Stomach smooth muscle (tissue), 2 donors: Measurements from ENCODE around the gene TYRO3.

Experiments
- H3K27ac ChIP-seq: one replicate; pipeline ENCODE4 v1.7.0; 2013; ENCODE audit warnings: mild to moderate bottlenecking, low read length, inconsistent platforms
- H3K27me3 ChIP-seq, 2 donors: one replicate each; pipeline ENCODE4 v1.7.0; 2013; ENCODE audit warnings: low read length in 2 of 2; ENCODE audit not compliant: insufficient read depth in 2 of 2, control insufficient read depth in 1 of 2
- H3K36me3 ChIP-seq, 2 donors: one replicate each; pipeline ENCODE4 v1.7.0; 2013; ENCODE audit warnings: low read length in 2 of 2; ENCODE audit not compliant: control insufficient read depth in 2 of 2, insufficient read depth in 2 of 2
- H3K4me1 ChIP-seq: one replicate; pipeline ENCODE4 v1.7.0; 2013; ENCODE audit warnings: low read length; ENCODE audit not compliant: control insufficient read depth, insufficient read depth
- H3K4me3 ChIP-seq, 2 donors: one replicate each; pipeline ENCODE4 v1.7.0; 2013; ENCODE audit warnings: low read length in 2 of 2
- H3K9ac ChIP-seq, 2 donors: one replicate each; pipeline ENCODE4 v1.7.0; 2013; ENCODE audit warnings: low read length in 2 of 2, mild to moderate bottlenecking in 1 of 2
- H3K9me3 ChIP-seq, 2 donors: one replicate each; pipeline ENCODE4 v1.7.0; 2013; ENCODE audit warnings: low read length in 2 of 2; ENCODE audit not compliant: control insufficient read depth in 2 of 2
- donor health status: healthy.
- donor health status: Pancreatic carcinoma.

TYRO3 gene

GRCh38 chr15:41558400-41559238 is at the start of gene TYRO3:
Gene TYRO3, plus strand, starts transcription at chr15:41559212. Its CDS starts 46 bp downstream, at chr15:41559258.
- Histone ChIP-seq H3K4me3 (peak within 1 kb of the TSS; percentile 69 to 76), H3K27me3 (no peaks in the 10 kb centered on the region), H3K36me3 (peaks cover 0 to 2% of the 10 kb centered on the region in 2 donors), H3K27ac (peak within 1 kb of the TSS; percentile 11), H3K9me3 (no peaks in the 10 kb centered on the region), H3K4me1 (peaks cover 25% of the 10 kb centered on the region), H3K9ac (peak within 1 kb of the TSS; percentile 40 to 64)

- no peak overlapping the region for H3K9ac ChIP-seq
- H3K9me3 ChIP-seq, result no peaks in the 10 kb centered on the region
- H3K27ac ChIP-seq, result no peak overlapping the region
- H3K4me3 ChIP-seq, result no peak overlapping the region
- no peaks in the 10 kb centered on the region for H3K36me3 ChIP-seq
- H3K4me1 ChIP-seq, result peaks cover 22% of the 10 kb centered on the region
- H3K27me3 ChIP-seq, result peaks cover 22 to 37% of the 10 kb centered on the region in 2 donors
Measured at GRCh38 chr15:41510728-41511127, 48.3 kb upstream of the TYRO3 start.

GRCh38 chr15:41511331-41511898 is 47.6 kb upstream of the TYRO3 start:
- Histone ChIP-seq H3K4me3 (no peak overlapping the region), H3K36me3 (no peaks in the 10 kb centered on the region), H3K27ac (no peak overlapping the region), H3K27me3 (peaks cover 22 to 37% of the 10 kb centered on the region in 2 donors), H3K9me3 (no peaks in the 10 kb centered on the region), H3K4me1 (peaks cover 22% of the 10 kb centered on the region), H3K9ac (no peak overlapping the region)

DNA sequence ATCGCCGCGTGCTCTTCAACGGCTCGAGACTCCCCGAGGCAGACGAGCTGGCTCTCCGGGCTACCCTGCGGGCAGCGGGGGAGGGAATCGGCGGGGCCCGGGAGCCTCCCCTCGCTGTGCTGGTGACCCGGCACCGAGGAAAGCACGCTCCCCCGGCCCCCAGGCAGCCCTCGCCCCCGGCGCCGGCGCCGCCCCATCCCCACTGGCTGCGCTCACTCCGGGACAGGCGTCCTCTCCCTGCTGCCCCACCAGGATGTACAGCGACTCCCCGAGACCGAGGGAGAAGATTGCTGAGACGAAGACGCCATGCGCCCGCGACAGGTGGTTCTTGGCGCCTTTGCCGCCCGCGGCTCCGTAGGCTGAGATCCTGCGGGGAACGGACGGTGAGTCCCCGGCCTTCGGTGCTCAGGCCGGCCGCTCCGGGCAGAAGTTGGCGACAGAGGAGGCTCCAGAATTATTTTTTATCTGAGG is 47.1 kb upstream of the TYRO3 start:
- H3K27ac ChIP-seq, result no peak overlapping the region
- peaks cover 22% of the 10 kb centered on the region for H3K4me1 ChIP-seq
- H3K4me3 ChIP-seq, result peak overlapping the region; percentile 46 to 73
- H3K36me3 ChIP-seq, result no peaks in the 10 kb centered on the region
- no peak overlapping the region for H3K9ac ChIP-seq
- no peaks in the 10 kb centered on the region for H3K9me3 ChIP-seq
- peaks cover 22 to 37% of the 10 kb centered on the region in 2 donors for H3K27me3 ChIP-seq

DNA sequence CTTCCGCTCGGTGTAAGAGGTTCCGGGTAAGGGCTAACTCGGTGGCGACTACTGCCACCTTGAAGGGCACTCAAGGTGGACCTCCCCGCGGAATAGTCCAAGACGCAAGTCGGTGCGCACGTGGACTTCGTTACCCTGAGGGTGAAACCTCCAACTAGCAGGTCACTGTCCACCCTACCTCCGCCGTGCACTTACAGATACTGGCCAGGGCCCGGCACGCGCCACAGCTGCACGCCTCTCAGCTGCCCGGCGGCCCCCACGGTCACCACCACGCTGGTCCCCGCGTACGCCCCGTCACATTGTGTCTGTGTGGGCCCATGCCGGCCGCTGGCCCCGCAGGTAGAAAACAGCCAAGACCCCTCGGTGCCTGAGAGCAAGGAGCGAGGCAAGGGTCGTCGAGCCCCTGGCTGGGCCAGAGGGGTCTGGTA is 46.5 kb upstream of the TYRO3 start:
- peaks cover 22 to 37% of the 10 kb centered on the region in 2 donors for H3K27me3 ChIP-seq
- H3K36me3 ChIP-seq, result peaks cover 0 to 5% of the 10 kb centered on the region in 2 donors
- H3K9me3 ChIP-seq, result no peaks in the 10 kb centered on the region
- H3K4me3 ChIP-seq, result peak overlapping the region; percentile 46 to 73
- H3K4me1 ChIP-seq, result peaks cover 22% of the 10 kb centered on the region
- H3K27ac ChIP-seq, result no peak overlapping the region
- H3K9ac ChIP-seq, result no peak overlapping the region

GRCh38 chr15:41512940-41513505 is 46.0 kb upstream of the TYRO3 start:
- Histone ChIP-seq H3K27ac (no peak overlapping the region), H3K4me1 (peaks cover 22% of the 10 kb centered on the region), H3K27me3 (peaks cover 22 to 37% of the 10 kb centered on the region in 2 donors), H3K9ac (no peak overlapping the region), H3K36me3 (peaks cover 0 to 8% of the 10 kb centered on the region in 2 donors), H3K9me3 (no peaks in the 10 kb centered on the region), H3K4me3 (peak overlapping the region; percentile 46 to 73)

GRCh38 chr15:41513506-41514227 is 45.3 kb upstream of the TYRO3 start, which contains the start of gene LTK:
Gene LTK, minus strand, starts transcription at chr15:41513827. Its CDS starts 118 bp downstream, at chr15:41513709.
- no peak within 1 kb of the TSS for H3K9ac ChIP-seq
- peaks cover 22 to 37% of the 10 kb centered on the region in 2 donors for H3K27me3 ChIP-seq
- H3K4me1 ChIP-seq, result peaks cover 22% of the 10 kb centered on the region
- H3K4me3 ChIP-seq, result peak within 1 kb of the TSS; percentile 46 to 73
- no peak within 1 kb of the TSS for H3K27ac ChIP-seq
- H3K9me3 ChIP-seq, result no peaks in the 10 kb centered on the region
- peaks cover 0 to 8% of the 10 kb centered on the region in 2 donors for H3K36me3 ChIP-seq

- peaks cover 0 to 13% of the 10 kb centered on the region in 2 donors for H3K36me3 ChIP-seq
- no peak overlapping the region for H3K27ac ChIP-seq
- peaks cover 10% of the 10 kb centered on the region for H3K4me1 ChIP-seq
- H3K4me3 ChIP-seq, result no peak overlapping the region
- H3K9ac ChIP-seq, result no peak overlapping the region
- no peaks in the 10 kb centered on the region for H3K9me3 ChIP-seq
- peaks cover 7 to 10% of the 10 kb centered on the region in 2 donors for H3K27me3 ChIP-seq
Measured at GRCh38 chr15:41517895-41518449, 41.0 kb upstream of the TYRO3 start.

DNA sequence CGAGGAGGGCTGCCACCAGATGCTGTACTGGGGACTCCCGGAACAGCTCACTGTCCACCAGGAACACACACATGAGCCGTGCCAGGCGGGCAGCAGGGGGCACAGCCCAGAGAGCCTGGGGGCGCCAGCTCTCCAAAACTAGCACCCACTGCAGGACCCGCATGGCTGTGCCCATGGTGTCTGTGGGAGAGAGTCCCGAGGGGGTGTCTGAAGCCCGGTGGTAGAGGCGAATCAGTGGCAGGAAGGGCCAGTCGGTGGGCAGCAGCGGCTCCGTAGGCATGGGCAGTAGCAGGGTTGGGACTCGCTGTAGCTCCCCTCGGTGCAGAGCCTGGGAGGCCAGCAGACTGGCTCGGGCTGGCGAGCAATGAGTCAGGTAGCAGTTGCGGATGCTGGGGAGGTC is 38.4 kb upstream of the TYRO3 start:
- H3K36me3 ChIP-seq, result peaks cover 0 to 22% of the 10 kb centered on the region in 2 donors
- H3K9ac ChIP-seq, result no peak overlapping the region
- no peaks in the 10 kb centered on the region for H3K4me1 ChIP-seq

GRCh38 chr15:41521614-41522013 is 37.4 kb upstream of the TYRO3 start:
- Histone ChIP-seq H3K4me3 (no peak overlapping the region), H3K27ac (no peak overlapping the region), H3K27me3 (no peaks in the 10 kb centered on the region), H3K4me1 (no peaks in the 10 kb centered on the region), H3K9ac (no peak overlapping the region), H3K9me3 (no peaks in the 10 kb centered on the region), H3K36me3 (peaks cover 2 to 28% of the 10 kb centered on the region in 2 donors)

More for the DNA sequence above, 38.4 kb upstream of the TYRO3 start:
- H3K27me3 ChIP-seq, result no peaks in the 10 kb centered on the region
- no peaks in the 10 kb centered on the region for H3K9me3 ChIP-seq
- H3K4me3 ChIP-seq, result no peak overlapping the region
- H3K27ac ChIP-seq, result no peak overlapping the region
